NT2/D1 (cell line): ENCODE results near the gene AADACL4.
"Not testable (repeated sequence)": the region's sequence is repeated elsewhere in the genome, so short reads cannot be mapped to it uniquely, and the experiment has no call there.

Experiments used
- DNase-seq: peaks from one replicate; pipeline ENCODE4 v3.0.0-alpha.2; 2011; ENCODE audit warnings: low read depth, low spot score
- H3K27me3 ChIP-seq: 2 replicates; pipeline ENCODE4 v1.6.0; 2011; ENCODE audit warnings: mild to moderate bottlenecking; ENCODE audit not compliant: insufficient read length, insufficient read depth
- H3K36me3 ChIP-seq: 2 replicates; pipeline ENCODE4 v1.6.1; 2011; ENCODE audit warnings: mild to moderate bottlenecking, low read length, mixed read lengths; ENCODE audit not compliant: insufficient read depth, insufficient read length
- H3K4me1 ChIP-seq: 2 replicates; pipeline ENCODE4 v1.5.1; 2011; ENCODE audit not compliant: insufficient read depth, insufficient read length
- H3K4me3 ChIP-seq: 2 replicates; pipeline ENCODE4 v1.5.1; 2011; ENCODE audit warnings: low read depth; ENCODE audit not compliant: insufficient read length
- H3K9ac ChIP-seq: 2 replicates; pipeline ENCODE4 v1.6.0; 2011; ENCODE audit warnings: low read depth; ENCODE audit not compliant: insufficient read length
- H3K9me3 ChIP-seq: 2 replicates; pipeline ENCODE4 v1.5.1; 2011; ENCODE audit warnings: mild to moderate bottlenecking, low read length; ENCODE audit not compliant: insufficient read depth
- SUZ12 ChIP-seq: IDR thresholded peaks from 2 replicates; pipeline ENCODE4 v1.6.1; 2011; ENCODE audit not compliant: insufficient read length, insufficient read depth; ENCODE audit errors: extremely low read depth
- YY1 ChIP-seq: IDR thresholded peaks from 2 replicates; pipeline ENCODE4 v1.6.1; 2011; ENCODE audit not compliant: insufficient read length, insufficient read depth
- ZNF274 ChIP-seq: IDR thresholded peaks from 2 replicates; pipeline ENCODE4 v1.6.1; 2011; ENCODE audit warnings: mild to moderate bottlenecking, low read depth, low read length

Gene AADACL4

DNA sequence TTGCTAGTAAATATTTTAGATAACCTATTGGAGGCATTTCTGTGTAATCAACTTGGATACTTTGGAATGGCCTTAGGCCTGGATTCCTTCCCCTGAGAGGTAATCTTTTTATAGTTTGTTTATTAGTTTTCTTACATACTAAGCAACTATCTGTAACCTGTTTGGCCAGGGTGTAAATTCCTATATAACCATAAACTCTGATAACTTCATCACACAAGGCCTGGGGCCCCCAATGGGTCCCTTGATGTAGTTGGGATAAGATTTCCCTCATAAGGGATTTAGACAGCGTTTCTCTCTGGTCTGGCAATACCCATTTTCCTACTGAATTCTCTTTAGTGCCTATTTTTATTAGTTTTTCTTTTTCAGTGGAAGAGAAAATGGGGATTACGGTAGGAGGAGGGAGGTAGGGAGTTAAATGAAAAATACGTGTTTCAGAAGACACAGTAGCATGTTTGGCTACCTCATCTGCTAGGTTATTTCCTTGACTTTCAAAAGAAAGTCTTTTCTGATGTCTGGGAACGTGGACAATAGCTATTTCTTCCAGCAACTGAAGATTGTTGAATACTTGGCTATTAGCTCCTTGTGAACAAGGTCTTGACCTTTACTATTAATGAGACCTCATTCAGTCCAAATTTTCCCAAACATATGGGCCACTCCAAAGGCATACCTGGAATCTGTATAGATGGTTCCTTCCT is 64.7 kb downstream of the AADACL4 start:
- Histone ChIP-seq H3K27me3 (no peaks in the 10 kb centered on the region), H3K4me1 (no peaks in the 10 kb centered on the region), H3K36me3 (no peaks in the 10 kb centered on the region), H3K4me3 (no peak overlapping the region), H3K9ac (no peak overlapping the region), H3K9me3 (peaks cover 28% of the 10 kb centered on the region; the same call in 1 of the 2 replicates)
- TF ChIP-seq SUZ12 = no peak
- TF ChIP-seq ZNF274 = no peak
- no peak for TF ChIP-seq YY1
- DNase-seq = no peak

DNA sequence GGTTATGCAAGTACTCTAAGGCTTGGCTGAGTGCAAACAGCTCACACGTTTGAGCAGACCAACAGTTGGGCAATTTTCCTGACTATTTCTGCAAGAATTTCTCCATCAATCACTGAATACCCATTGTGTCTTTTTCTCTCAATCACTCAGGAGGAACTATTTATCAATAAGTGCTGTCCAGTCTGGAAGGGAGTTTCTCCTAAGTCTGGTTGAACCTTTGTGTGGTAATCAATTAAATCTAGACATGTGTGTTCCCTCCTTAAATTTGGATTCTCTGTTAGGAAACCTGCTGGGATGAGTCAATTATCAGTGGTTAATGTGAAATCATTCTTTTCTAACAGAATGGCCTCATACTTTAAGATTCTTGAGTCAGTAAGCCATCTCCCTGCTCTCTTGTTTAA is 65.2 kb downstream of the AADACL4 start:
- no peak overlapping the region for H3K4me3 ChIP-seq
- H3K36me3 ChIP-seq = no peaks in the 10 kb centered on the region
- no peaks in the 10 kb centered on the region for H3K27me3 ChIP-seq
- no peak for DNase-seq
- no peaks in the 10 kb centered on the region for H3K4me1 ChIP-seq
- H3K9ac ChIP-seq = no peak overlapping the region
- H3K9me3 ChIP-seq = peaks cover 23% of the 10 kb centered on the region; the same call in 1 of the 2 replicates
- no peak for TF ChIP-seq YY1
- TF ChIP-seq SUZ12 = no peak
- TF ChIP-seq ZNF274 = no peak

DNA sequence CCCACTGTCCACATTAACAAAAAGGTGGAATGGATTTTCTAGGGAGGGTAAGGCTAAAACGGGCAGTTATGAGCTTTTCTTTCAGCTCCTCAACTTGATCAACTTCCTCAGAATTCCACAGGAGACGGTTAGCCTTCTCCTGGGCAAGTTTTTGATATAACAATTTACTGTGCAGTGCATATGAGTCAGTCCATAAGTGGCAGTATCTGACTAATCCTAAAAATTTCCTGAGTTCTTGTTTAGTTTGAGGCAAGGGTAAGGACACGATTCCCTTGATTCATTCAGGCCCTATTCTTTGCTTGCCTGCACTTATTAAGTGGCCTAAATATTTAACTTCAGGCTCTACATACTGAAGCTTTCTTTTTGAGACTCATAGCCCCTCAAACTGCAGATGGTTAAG is 65.8 kb downstream of the AADACL4 start:
- Histone ChIP-seq H3K27me3 (no peaks in the 10 kb centered on the region), H3K4me1 (no peaks in the 10 kb centered on the region), H3K4me3 (no peak overlapping the region), H3K9ac (no peak overlapping the region), H3K36me3 (no peaks in the 10 kb centered on the region), H3K9me3 (peaks cover 16% of the 10 kb centered on the region; the same call in 1 of the 2 replicates)
- no peak for DNase-seq
- TF ChIP-seq SUZ12 (no peak), ZNF274 (no peak)

DNA sequence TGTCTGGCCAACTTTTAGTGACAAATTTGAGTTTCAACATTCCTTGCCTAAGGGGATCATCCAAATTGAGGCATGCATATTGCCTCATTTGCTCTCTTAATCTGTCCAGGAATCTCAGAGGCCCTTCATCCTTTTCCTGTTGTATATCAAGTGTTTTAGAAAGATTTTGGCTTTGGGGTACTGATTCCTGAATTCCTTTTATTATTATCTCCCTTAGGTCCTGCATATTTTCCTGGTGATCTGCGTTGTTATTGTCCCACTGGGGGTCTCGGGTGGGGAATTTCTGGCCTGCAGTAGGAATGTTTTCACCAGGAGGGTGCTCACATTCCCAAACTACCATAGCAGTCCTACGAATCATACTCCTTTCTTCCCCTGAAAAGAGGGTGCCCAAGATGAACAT is 67.7 kb downstream of the AADACL4 start:
- no peak overlapping the region for H3K4me3 ChIP-seq
- no peaks in the 10 kb centered on the region for H3K27me3 ChIP-seq
- TF ChIP-seq SUZ12 (no peak), YY1 (no peak), ZNF274 (no peak)
- H3K4me1 ChIP-seq = peaks cover 1% of the 10 kb centered on the region
- H3K9ac ChIP-seq = no peak overlapping the region
- peaks cover 9% of the 10 kb centered on the region; the same call in 1 of the 2 replicates for H3K9me3 ChIP-seq
- DNase-seq = no peak
- H3K36me3 ChIP-seq = no peaks in the 10 kb centered on the region

DNA sequence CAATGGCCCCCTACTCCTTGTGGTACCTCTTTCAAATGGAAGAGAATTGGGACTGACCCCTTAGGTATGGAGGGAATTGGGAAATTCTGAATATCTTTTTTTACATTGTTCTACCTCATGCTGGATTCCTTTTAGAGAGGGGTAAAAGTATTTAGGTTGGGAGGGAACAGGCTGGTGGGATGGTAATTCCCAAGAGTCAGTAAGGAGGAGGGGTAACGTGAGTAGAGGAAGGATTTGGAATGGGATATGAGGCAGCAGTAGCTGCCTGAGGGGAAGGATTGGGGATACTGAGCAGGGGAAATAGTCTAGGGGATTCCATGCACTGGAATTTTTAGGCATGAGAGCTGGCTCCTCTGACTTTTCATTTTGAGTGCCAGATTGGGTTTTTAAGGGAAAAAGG is 68.2 kb downstream of the AADACL4 start:
- no peaks in the 10 kb centered on the region for H3K36me3 ChIP-seq
- no peak overlapping the region for H3K4me3 ChIP-seq
- H3K9ac ChIP-seq = no peak overlapping the region
- DNase-seq = no peak
- no peaks in the 10 kb centered on the region for H3K27me3 ChIP-seq
- H3K9me3 ChIP-seq = peaks cover 9% of the 10 kb centered on the region; the same call in 1 of the 2 replicates
- TF ChIP-seq YY1 (no peak), ZNF274 (no peak), SUZ12 (no peak)
- H3K4me1 ChIP-seq = peaks cover 1% of the 10 kb centered on the region

DNA sequence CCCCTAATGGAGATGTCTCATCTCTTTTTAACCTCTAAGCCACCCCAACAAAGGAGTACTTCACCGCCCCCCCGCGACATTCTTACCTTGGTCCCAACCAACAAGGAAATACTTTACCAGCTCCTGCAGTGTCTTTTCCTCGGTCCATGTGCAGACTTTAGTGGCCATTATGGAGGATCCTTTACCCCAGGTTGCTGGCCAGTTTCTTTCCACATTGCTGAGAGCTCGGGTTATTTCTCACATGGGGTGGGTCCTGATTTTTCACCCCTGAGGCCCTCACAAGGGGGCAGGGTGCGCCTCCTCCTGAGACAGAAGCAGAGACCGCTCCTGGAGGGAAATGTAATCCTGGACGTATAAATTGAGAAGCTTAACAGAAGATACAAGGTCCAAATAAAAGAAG is 69.0 kb downstream of the AADACL4 start:
- no peaks in the 10 kb centered on the region for H3K36me3 ChIP-seq
- H3K27me3 ChIP-seq = no peaks in the 10 kb centered on the region
- H3K9ac ChIP-seq = no peak overlapping the region
- H3K9me3 ChIP-seq = peaks cover 9% of the 10 kb centered on the region; the same call in 1 of the 2 replicates
- DNase-seq = no peak
- TF ChIP-seq SUZ12 (no peak), ZNF274 (no peak), YY1 (no peak)
- H3K4me3 ChIP-seq = no peak overlapping the region
- peaks cover 4% of the 10 kb centered on the region for H3K4me1 ChIP-seq

DNA sequence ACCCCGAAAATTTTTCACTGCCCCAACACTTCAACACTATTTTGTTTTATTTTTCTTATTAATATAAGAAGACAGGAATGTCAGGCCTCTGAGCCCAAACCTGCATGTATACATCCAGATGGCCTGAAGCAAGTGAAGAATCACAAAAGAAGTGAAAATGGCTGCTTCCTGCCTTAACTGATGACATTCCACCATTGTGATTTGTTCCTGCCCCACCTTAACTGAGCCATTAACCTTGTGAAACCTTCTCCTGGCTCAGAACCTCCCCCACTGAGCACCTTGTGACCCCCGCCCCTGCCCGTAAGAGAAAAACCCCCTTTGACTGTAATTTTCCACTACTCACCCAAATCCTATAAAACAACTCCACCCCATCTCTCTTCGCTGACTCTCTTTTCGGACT is 69.8 kb downstream of the AADACL4 start:
- H3K9ac ChIP-seq, H3K36me3 ChIP-seq, H3K27me3 ChIP-seq, DNase-seq, H3K9me3 ChIP-seq, H3K4me1 ChIP-seq, H3K4me3 ChIP-seq: not testable (repeated sequence)
